ENCODE data around the gene SPDYC. TPM values are rescaled to one million over a fixed set of nuclear protein-coding genes. Genes with fewer than 3 reads are reported as not detected.
A peak's percentile ranks its signal among the peaks of the same experiment; 100 is the strongest.

Gene SPDYC
- total and polyA plus RNA-seq, 9 of the 15 experiments (the other 6 are each of a cell fraction or from before 2014, with no cell fraction given): 4.4 to 18.8 (median 9.2) TPM

- TF ChIP-seq OTX1 (CRISPR knock-in tag; IDR thresholded peaks at IDR 0.05) (0 out of 2 replicates have a peak, but pooled peaks have one; percentile 29), ZBTB5 (IDR thresholded peaks at IDR 0.05) (no peak), KAT7 (CRISPR knock-in tag; IDR thresholded peaks at IDR 0.05; ENCODE audit: borderline replicate concordance) (no peak), ETV5 (CRISPR knock-in tag; IDR thresholded peaks at IDR 0.05; ENCODE audit: low read depth) (peak; percentile 56; the same call in 1 of the 2 replicates), MCM5 (IDR thresholded peaks at IDR 0.05; ENCODE audit: low read depth) (no peak), UBTF (IDR thresholded peaks at IDR 0.05; ENCODE audit: borderline replicate concordance in 1 of 2, low read depth in 2 of 2, low read length in 2 of 2) (0 out of 4 replicates have a peak, but pooled peaks of 1 of the 2 experiments have one; percentile 13), ZNF239 (CRISPR knock-in tag; IDR thresholded peaks at IDR 0.05) (no peak), SUPT5H (IDR thresholded peaks at IDR 0.05) (no peak), DPF2 (IDR thresholded peaks at IDR 0.05) (peak; percentile 25; the same call in 1 of the 2 replicates), MCM3 (IDR thresholded peaks at IDR 0.05) (no peak), BRF1 (IDR thresholded peaks at IDR 0.05; ENCODE audit: borderline replicate concordance, extremely low read depth, insufficient read length) (no peak), ZBTB26 (CRISPR knock-in tag; IDR thresholded peaks at IDR 0.05) (no peak), PHB2 (IDR thresholded peaks at IDR 0.05; ENCODE audit: low read depth) (no peak), ZKSCAN1 (IDR thresholded peaks at IDR 0.05; ENCODE audit: low read depth, low read length) (no peak), HSF4 (CRISPR knock-in tag; IDR thresholded peaks at IDR 0.05; ENCODE audit: borderline replicate concordance) (no peak), TEAD4 (IDR thresholded peaks at IDR 0.05; ENCODE audit: low read length) (no peak), TEAD4 (CRISPR knock-in tag; IDR thresholded peaks at IDR 0.05; ENCODE audit: borderline replicate concordance) (no peak), ZNF212 (CRISPR knock-in tag; IDR thresholded peaks at IDR 0.05) (no peak), HMGN3 (IDR thresholded peaks at IDR 0.05; ENCODE audit: borderline replicate concordance, extremely low read depth, insufficient read length, low read depth, low read length) (no peak), GABPB2 (CRISPR knock-in tag; conservative IDR thresholded peaks at IDR 0.05) (no peak), NFIC (IDR thresholded peaks at IDR 0.05) (peak; percentile 75), SMARCA5 (IDR thresholded peaks at IDR 0.05) (no peak), SMAD4 (CRISPR knock-in tag; conservative IDR thresholded peaks at IDR 0.05) (0 out of 2 replicates have a peak, but pooled peaks have one; percentile 3), POLR2H (tag; IDR thresholded peaks at IDR 0.05; ENCODE audit: low read depth) (no peak), FOXJ2 (tag; IDR thresholded peaks at IDR 0.05) (peak; percentile 43; the same call in 1 of the 2 replicates), ZNF586 (CRISPR knock-in tag; conservative IDR thresholded peaks at IDR 0.05) (no peak)
Observed at GRCh38 chr11:65181569-65182257, 11.7 kb downstream of the SPDYC start, which contains the start of gene CAPN1 (continued).
